ENCODE data around the gene ADAMTS18.

ADAMTS18 gene

DNA sequence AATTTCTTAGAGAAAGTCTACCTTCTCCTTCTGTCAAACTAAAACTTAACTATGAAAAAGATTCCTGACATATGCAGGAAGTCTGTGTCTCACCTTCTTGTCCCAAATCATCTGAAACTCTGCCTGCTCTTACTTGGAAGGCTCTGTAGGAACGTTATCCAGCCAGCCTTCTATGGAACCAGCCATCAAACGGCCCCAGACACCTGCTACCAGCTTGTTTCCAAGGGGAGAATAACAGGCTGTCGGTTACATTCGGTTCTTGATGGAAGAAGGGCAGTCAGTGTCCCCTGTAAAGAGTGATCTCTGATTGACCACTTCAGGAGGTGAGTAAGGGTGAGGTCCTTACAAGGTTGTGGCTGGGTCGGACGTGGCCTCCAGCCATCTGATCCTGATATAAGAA is 1.7 kb downstream of the ADAMTS18 start:
- DNase-seq, result no peak

- no peak for DNase-seq
These were observed 2.6 kb downstream of the ADAMTS18 start for GRCh38 chr16:77432264-77432663.

DNA sequence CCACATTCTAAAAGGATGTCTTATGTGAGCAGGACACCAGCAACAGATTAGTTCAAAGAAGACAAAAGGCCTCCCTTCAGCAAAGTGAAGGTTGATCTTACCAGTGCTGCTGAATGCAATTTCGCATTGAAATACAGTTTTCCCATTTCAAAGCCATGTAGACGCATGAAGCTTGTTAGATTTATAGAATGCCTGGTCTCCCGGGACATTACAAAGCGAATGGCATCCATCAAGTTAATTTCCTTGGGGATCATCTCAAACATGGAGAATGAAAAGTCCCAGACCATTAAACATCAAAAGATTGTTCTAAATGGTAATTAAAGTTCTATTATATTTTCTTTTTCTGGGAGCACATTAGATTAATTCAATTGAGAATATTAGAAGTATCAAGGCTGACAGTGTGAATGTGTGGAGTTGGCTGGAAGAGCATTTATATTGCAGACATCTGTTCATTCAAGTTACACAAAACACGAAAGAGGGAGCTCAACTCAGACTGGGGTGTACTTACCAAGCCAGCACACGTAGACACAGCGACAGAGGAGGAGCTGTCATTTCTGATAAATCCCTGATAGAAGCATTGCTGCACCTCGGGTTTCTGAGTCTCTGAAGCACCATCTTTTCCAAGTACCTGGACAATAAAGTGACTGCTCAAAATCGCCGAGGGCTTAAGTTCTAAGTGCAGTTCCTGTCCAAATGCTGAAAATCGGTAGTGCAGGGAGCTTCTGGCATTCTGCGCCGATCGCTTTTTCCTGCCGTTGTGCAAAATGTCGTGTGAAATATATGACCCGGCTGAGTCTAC is 3.8 kb downstream of the ADAMTS18 start:
- no peak for DNase-seq

DNA sequence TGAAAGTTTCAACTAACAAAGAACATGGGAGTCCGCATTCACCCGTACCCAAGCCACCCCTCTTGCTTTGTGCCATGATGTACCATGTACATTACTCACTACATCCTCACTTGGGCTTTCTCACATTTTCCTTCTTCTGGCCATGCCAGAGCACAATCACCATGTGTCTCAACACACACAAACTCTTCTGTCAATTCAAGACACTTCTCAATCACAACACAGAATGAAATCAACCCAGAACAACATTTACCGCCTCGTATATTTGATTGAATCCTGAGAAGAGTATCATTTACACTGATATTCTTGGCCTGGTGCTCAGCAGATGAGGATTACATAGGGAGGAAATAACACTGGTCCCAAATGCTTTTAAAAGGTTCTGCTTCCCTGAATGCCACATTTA is 4.5 kb downstream of the ADAMTS18 start:
- DNase-seq, result no peak

DNA sequence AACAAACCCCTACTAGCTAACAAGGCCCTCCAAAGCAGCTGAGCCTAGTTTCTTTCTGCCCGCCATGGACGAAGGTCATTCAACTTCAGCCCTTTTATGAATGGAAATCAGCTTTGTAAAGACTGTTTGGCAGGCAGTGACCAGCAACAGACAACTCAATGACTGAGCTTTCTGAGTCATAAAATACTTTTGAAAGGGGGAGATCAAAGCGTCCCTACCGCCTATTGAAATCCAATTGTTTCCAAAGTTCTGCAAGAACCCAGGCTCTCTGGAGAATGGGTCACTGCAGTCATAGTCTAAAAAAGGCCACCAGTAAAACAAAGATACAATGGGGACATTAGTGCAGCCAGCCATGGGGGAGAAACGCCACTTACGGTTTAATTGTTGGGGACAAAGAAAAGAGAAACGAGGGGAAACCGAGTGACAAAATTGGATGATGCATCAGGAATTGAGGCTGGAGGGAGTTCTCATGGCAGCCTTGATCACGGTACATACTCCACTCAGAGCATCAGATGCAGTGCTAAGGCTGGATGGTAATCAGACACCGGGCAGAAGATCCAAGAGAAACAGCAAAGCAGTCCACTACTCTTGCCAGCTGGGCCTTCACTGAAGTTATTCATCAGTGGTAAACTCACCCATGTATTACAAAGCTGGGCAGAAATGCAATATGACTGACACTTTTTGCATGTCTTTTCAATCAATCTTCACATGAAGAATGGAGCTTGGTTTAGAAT is 9.8 kb downstream of the ADAMTS18 start:
- DNase-seq, result no peak

GRCh38 chr16:77422196-77422784 is 12.5 kb downstream of the ADAMTS18 start:
- DNase-seq, result no peak

GRCh38 chr16:77416939-77417480 is 17.8 kb downstream of the ADAMTS18 start:
- DNase-seq, result no peak

GRCh38 chr16:77414752-77415231 is 20.0 kb downstream of the ADAMTS18 start:
- DNase-seq, result no peak

- DNase-seq, result no peak
These were observed 24.4 kb downstream of the ADAMTS18 start for GRCh38 chr16:77410449-77410848.

- DNase-seq, result no peak
These were observed 25.5 kb downstream of the ADAMTS18 start for GRCh38 chr16:77409311-77409710.

DNA sequence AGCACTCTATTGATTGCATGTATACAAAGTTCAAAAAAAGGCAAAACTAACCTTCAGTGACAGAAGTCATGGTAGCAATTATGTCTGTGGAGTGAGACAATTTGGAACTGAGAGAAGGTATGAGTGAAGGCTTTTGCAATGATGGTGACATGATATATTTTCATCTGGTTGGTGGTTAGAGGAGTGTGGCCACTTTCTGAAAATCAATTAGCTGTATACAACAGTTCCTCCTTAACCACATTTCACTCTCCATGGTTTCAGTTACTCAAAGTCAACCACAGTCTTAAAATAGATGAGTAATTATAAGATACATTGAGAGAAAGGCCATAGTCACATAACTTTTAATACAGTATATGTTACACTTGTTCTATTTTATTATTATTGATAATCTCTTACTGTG is 26.2 kb downstream of the ADAMTS18 start:
- no peak for DNase-seq

GRCh38 chr16:77406680-77407079 is 28.2 kb downstream of the ADAMTS18 start:
- DNase-seq, result no peak

GRCh38 chr16:77404775-77405174 is 30.1 kb downstream of the ADAMTS18 start:
- DNase-seq, result no peak

DNA sequence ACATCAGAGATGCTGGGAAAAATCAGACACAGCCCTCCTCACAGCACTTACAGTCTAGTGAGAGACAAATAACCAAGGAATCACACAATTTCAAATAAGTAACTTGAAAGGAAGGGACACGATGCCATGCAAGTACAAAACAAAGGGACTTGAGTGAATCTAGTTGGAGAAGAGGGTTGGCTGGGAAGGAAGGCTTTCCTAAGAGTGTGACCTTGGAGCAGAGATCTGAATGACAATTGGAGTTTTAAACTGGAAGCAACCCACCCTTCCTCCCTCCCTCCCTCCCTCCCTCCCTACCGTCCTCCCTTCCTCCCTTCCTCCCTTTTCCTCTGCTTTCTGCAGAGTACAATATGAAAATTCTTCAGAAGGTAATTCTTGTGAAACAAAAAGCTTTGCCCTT is 31.1 kb downstream of the ADAMTS18 start:
- no peak for DNase-seq

DNA sequence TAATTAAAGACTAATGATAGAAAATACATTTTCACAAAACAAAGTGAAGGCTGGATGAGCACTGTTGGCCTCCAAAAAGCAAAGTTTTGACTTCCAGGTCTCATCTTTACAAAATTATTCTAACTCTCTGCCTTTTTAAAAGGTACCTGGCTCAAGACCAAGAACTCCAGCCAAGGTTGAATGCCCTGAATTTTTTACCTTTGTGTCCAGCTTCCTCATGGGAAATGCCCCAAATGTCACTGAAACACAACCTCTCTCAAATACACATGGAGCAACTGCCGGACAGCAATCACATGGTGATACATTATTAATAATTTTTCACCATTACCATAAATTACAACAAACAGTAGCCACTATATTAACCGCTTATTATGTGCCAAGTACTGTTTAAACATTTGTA is 32.2 kb downstream of the ADAMTS18 start:
- no peak for DNase-seq

- no peak for DNase-seq
These were observed 32.7 kb downstream of the ADAMTS18 start for GRCh38 chr16:77402118-77402517.

GRCh38 chr16:77399546-77399945 is 35.3 kb downstream of the ADAMTS18 start:
- DNase-seq, result no peak

DNA sequence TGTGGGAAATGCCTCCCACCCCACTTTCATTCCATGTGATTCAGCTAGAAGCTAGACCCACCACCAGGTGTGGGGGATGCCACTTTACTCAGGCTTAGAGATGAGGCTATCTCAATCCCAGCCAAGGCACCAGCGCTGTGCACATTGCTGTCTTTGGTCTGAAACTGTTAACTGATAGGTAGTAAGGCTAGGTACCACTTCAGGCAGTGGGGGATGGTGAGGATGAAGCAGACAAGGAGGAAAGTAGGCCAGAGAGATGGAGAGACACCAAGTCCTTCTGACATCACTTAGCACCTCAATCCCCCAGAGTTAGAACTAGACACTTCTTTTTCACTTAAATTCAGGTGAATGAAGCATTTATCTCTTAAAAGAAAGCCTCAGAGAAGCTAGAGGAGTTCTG is 35.8 kb downstream of the ADAMTS18 start:
- DNase-seq, result no peak

DNA sequence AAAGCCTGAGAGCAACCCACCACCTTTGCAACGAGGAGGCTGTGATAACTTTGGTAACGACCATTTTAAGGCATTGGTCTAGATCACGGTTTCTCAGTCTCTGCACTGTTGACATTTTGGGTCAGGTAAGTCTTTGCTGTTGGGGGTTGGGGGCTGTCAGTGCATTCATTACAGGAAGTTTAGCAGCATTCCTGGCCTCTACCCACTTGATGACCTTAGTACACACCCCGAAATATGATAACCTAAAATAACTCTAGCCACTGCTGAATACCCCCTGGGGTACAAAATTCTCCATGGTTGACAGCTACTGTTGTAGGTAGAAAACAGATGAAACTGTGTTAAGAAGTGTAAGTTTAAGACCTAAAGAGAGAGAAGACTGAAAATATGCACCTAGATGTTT is 36.3 kb downstream of the ADAMTS18 start:
- no peak for DNase-seq

- DNase-seq, result no peak
These were observed 38.4 kb downstream of the ADAMTS18 start for GRCh38 chr16:77396461-77396860.

DNA sequence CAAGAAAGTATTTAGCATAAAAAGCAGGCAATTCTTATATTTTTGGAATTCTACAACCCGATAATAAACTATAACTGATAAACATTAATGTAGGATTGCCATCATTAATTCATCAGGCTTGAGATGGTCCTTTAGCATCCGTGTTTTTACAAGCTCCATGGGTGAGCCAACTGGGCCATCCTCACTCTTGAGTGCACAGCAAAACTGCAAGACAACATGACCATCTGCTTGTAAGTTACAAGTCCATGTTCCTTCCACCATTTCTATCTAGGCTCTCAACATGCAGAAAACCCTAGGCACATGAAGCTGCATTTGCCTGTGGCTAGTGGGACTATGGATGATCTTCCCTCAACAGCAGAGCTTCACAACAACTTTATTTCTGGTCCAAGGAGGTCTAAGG is 40.1 kb downstream of the ADAMTS18 start:
- DNase-seq, result no peak

DNA sequence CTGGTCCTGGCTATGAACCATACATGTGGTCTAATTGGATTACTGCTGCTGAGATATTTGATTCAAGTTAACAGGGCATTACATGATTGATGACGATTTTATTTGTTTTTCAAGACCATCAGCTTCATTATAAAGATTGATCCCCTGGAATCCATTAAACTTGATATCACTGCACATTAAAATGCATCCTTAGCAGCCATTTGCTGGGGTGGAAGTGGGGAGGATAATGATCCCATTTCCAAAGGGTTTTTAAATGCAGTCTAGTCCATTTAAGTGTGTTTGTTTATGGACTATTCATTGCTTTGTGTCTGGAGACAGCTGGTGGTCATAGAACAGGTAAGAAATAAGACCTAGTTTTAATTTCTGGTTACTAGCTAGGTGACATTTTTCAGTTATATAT is 40.9 kb downstream of the ADAMTS18 start:
- DNase-seq, result no peak

GRCh38 chr16:77387815-77388209 is 47.0 kb downstream of the ADAMTS18 start:
- DNase-seq, result no peak
